Umbilical cord (tissue), 2 donors: ENCODE results near the gene GBP1. TPM values are rescaled to one million over a fixed set of nuclear protein-coding genes. Genes with fewer than 3 reads are reported as not detected.
"Not testable (repeated sequence)": the region's sequence is repeated elsewhere in the genome, so short reads cannot be mapped to it uniquely, and the experiment has no call there.

Experiments
- DNase-seq: peaks from one replicate; pipeline ENCODE4 v3.0.0-alpha.2; 2015; ENCODE audit warnings: low spot score
- total RNA-seq: library from RNA; depleted of rRNA; stranded (reverse); fragments of >200 nt; gene quantifications from one replicate; pipeline ENCODE4 v1.2.3, GENCODE V29; 2014; ENCODE audit warnings: low replicate concordance; ENCODE audit not compliant: insufficient read depth

GBP1 gene
- total RNA-seq, 1 donor from 2014 or later: 125 TPM

GRCh38 chr1:89018318-89018717 lies 46.7 kb downstream of the GBP1 start:
- DNase-seq: not testable (repeated sequence)

- DNase-seq: no peak
These were observed 56.5 kb downstream of the GBP1 start for GRCh38 chr1:89008511-89008910.

- no peak for DNase-seq
These were observed 59.5 kb downstream of the GBP1 start for GRCh38 chr1:89005286-89006151.

Other genes with a start within 250 kb of the GBP1 start
- gene GTF2B, start 173.6 kb downstream of the GBP1 start, total RNA-seq: 40.9 TPM
- gene KYAT3, start 72.6 kb downstream of the GBP1 start, total RNA-seq: 19.7 TPM
- 14.4 TPM for gene RBMXL1, start 72.6 kb downstream of the GBP1 start, total RNA-seq
- gene GBP3, start 42.3 kb downstream of the GBP1 start, total RNA-seq: 24.1 TPM
- 106 TPM for gene GBP2, start 60.9 kb upstream of the GBP1 start, total RNA-seq
- gene GBP7, start 110.8 kb upstream of the GBP1 start, total RNA-seq: not detected
- 17.1 TPM for gene GBP4, start 133.7 kb upstream of the GBP1 start, total RNA-seq
- 3.9 TPM for gene GBP5, start 207.7 kb upstream of the GBP1 start, total RNA-seq